ENCODE data around the gene MUC6. TPM values are rescaled to one million over a fixed set of nuclear protein-coding genes. Genes with fewer than 3 reads are reported as not detected.

The MUC6 gene
- polyA plus RNA-seq, 3 donors from 2014 or later = not detected

Other genes with a start within 250 kb of the MUC6 start
- gene CEND1, start 246.6 kb downstream of the MUC6 start, polyA plus RNA-seq = not detected
- 10 to 100 TPM in 1 of 3 donors, 1 to 10 TPM in 2; 5.2 to 14.9 (median 7.7) TPM for gene SLC25A22, start 238.4 kb downstream of the MUC6 start, polyA plus RNA-seq
- 1 to 10 TPM; 2.6 to 7.7 (median 2.7) TPM for gene PIDD1, start 231.5 kb downstream of the MUC6 start, polyA plus RNA-seq
- gene RPLP2, start 226.8 kb downstream of the MUC6 start, polyA plus RNA-seq = 1,000 to 10,000 TPM in 2 of 3 donors, 100 to 1,000 TPM in 1; 640 to 2,076 (median 1,474) TPM
- gene PNPLA2, start 217.8 kb downstream of the MUC6 start, polyA plus RNA-seq = 10 to 100 TPM; 10.9 to 42.3 (median 23.4) TPM
- gene CRACR2B, start 208.8 kb downstream of the MUC6 start, polyA plus RNA-seq = 1 to 10 TPM in 1 of 3 donors, under 1 TPM in 1, not detected in 1; 0.74 to 2.2 TPM
- gene CD151, start 203.8 kb downstream of the MUC6 start, polyA plus RNA-seq = 10 to 100 TPM; 19.7 to 25.7 (median 23.7) TPM
- gene POLR2L, start 194.2 kb downstream of the MUC6 start, polyA plus RNA-seq = 100 to 1,000 TPM; 139 to 200 (median 142) TPM
- gene TSPAN4, start 193.9 kb downstream of the MUC6 start, polyA plus RNA-seq = 10 to 100 TPM; 23.4 to 38.7 (median 37.2) TPM
- gene CHID1, start 125.9 kb downstream of the MUC6 start, polyA plus RNA-seq = 10 to 100 TPM; 52.2 to 74.6 (median 67.4) TPM
- gene AP2A2, start 110.8 kb downstream of the MUC6 start, polyA plus RNA-seq = 10 to 100 TPM in 1 of 3 donors, 1 to 10 TPM in 2; 2.5 to 11.0 (median 7.1) TPM
- gene MUC2, start 38.2 kb upstream of the MUC6 start, polyA plus RNA-seq = not detected
- not detected for gene MUC5AC, start 121.2 kb upstream of the MUC6 start, polyA plus RNA-seq
- not detected for gene MUC5B, start 186.3 kb upstream of the MUC6 start, polyA plus RNA-seq